SH-SY5Y (cell line): ENCODE results near the gene TRPC3.

ENCODE experiments used
- GATA2 ChIP-seq: IDR thresholded peaks from 2 replicates; pipeline ENCODE4 v1.6.1; 2011; ENCODE audit warnings: mild to moderate bottlenecking, low read depth, low read length
- GATA3 ChIP-seq: IDR thresholded peaks from 2 replicates; pipeline ENCODE4 v1.6.1; 2011; ENCODE audit warnings: low read depth, mild to moderate bottlenecking, low read length, moderate library complexity

GRCh38 chr4:121964958-121965357 is 13.1 kb upstream of the TRPC3 start:
- TF ChIP-seq GATA3 (no peak), GATA2 (no peak)
